Skeletal muscle cell (primary cell): ENCODE data around the gene LAMA4.

Source experiments
- DNase-seq: peaks from one replicate; pipeline ENCODE4 v3.0.0-alpha.2; 2010; ENCODE audit warnings: low read depth
- H3K4me3 ChIP-seq: 2 replicates; pipeline ENCODE4 v1.5.1; 2011; ENCODE audit warnings: low read depth, mild to moderate bottlenecking, control low read depth, low read length, moderate library complexity

Gene LAMA4

DNA sequence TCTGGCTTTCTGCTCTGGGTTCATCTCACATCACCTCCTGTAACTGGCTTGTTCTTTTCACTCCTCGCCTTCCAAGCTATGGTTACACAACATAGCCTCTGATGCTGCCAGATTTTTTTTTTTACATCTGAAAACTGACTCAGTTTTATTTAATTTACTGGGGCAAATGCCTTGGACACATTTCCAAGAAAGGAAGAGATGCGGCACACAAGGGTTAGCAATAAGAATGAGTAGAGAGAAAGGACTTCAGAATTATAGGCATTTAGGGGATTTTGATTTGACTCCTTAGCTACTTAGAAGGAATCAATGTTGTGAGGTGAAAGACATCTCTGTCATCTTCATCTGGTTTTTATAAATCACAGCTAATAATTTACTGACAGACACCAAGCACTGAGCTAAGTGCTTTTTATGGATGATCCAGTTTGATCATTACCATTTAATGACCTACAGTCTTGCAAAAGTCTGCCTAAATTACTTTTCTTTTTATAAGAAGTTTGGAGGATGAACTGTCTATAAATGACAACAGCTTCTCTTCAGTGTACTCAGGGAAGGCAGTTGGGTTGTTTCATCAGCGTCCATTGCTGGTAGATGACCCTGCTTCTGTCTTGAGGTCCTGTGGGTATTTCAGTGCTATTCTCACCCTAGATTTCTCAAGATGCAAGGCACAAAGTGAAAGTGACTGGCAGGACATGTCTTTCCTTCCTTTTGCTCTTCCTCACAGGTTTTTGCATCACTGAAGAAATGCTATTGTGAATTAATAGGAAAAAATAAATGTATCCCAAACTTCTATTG lies 31.1 kb downstream of the LAMA4 start:
- H3K4me3 ChIP-seq, result no peak overlapping the region
- DNase-seq, result peak; percentile 86

DNA sequence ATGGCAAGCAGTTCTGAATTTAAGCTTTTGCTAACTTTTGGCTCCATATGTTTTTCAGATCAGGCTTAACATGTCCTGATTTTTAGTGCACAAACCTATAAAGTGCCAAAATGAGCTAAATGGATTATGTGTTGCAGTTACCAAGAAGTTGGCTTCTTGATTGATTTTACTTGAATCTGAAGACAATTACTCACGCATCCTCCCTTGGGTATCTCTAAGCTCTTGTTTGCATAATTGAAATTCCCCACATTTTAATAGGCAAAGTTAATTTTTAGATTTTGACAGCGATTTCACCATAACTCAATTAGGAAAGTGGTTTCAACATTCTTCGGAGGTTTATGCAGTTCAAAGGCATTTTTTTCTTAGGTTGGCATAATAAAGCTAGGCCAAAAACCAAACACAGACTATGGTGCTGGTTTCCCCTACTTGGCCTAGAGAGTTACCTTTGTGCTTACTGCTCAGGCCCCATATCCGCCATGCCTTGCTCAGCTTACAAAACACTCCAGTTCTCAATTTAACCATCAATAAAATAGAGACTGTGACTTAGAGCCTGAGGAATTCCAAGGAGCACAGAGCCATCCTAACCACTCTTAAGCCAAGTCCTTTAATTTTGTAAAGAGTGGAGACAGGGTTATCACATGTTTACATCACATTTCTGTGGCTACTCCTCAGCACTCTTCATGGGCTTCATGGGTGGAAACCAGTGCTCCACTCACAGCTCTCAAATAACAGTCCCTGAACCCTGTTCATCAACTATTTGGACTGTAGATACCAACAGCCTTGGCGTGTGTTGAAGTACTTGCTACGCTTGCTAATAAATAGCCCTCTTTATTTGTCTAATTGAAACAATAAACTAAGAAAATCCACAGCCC lies 32.1 kb downstream of the LAMA4 start:
- H3K4me3 ChIP-seq, result no peak overlapping the region
- peak; percentile 62 for DNase-seq

DNA sequence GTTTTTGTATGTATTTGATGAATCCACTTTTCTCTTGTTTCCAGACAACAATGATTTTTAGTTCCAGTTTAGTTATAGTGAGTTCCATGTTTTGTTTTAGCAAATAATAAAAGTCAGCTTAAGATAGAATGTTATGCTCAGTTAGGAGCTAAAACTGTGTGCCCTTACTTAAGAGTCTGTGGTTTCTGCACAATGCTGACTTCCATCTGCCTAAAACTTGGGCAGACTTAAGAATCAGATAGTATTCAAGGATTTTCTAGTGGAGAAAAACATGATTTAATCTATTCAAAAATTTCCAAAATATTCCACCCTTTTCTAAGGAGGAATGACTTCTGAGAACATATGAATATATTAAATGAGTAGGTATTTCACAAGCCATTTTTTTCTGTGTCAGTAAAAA lies 32.8 kb downstream of the LAMA4 start:
- H3K4me3 ChIP-seq, result no peak overlapping the region
- DNase-seq, result no peak

DNA sequence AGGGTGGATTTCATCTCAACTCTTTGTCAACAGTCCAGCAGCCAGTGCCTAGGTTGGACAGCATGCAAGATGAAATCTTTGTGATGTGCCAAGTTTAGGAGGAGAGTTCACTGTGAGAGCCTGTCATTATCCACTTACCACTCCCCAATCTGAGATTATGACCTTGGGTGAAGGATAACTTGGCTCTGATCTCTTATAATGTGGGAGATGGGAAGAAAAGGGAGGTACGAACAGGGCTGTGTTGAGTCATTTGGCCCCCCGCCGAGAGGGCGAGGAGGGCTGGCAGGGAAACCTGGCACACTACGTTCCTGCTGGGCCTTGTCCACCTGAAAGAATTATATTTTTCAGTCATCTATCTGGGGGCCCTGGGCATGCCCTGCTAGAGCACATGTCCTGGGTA lies 35.8 kb downstream of the LAMA4 start:
- DNase-seq, result no peak
- no peak overlapping the region for H3K4me3 ChIP-seq

DNA sequence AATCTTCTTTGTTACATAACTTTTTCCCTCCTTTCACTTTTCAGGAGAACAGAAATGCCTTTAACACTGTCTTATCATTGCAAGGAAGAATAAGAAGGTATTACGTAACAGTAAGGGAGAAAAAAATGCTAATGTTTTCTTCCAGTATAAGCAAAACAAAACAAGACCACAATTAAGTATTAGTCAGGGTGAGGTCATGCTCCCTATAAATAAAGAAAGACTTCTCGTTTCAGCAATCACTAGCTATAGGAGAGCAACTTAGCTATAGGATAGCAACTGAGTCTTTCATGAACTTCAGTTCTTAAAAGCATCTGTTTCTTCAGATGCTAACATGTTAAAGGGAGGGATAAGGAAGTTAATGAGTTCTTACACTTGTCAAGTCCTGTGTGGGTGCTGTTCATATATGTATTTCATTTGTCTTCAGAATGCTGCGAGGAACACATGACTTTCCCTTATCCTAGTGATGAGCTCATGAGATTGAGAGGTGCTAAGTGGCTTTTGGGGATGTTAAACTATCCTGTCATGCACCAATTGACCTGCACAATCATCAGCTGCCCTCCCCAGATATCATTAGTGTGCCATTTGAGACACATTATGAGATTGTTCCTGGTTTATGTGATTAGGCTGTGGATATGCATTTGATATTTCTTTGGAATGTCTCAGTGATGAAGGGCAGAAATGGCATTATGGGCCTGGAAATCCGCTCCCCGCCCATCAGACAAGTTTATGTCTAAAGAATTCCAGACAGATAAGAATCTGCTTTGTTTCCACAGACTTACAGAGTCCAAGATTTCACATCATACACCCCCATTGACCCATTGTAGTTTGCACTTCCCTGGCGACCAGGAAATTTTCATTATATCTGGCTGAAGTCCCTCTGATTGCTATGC lies 37.5 kb downstream of the LAMA4 start:
- peak; percentile 83 for DNase-seq
- no peak overlapping the region for H3K4me3 ChIP-seq

DNA sequence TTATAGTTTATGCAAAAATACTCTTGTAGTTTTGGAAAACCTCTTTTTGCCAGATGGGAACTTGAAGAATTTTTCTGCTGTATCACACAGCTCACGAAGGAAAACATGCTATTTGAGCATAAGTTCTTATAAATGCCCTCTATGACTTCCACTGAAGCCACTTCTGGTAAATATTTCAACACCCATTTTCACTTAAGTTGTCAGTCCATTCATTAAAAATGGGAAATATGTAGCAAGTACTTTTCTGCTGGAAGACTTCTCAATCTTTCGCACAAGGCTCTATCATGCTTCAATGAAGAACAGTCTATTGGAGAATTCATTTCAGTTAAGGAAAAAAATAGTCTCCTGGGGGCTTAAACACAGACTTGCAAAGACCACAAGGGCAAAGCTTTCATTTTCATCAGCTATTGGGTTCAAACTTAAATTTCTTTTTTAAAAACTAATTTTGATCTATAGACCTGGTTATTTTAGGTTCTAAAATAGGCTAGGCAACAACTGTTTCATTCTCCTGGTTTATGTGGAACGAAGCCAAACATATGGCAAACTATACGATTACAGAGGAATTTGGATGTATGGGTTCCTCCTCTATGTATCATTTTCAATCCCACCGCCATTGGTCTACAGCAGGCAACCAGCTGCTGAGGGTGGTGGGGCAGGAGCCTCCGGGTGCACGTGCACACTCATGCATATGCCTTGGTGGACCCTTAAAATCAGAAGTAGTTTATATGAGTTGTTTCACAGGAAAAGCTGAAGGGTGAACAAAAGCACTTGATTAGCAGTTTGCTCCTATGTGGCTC lies 38.7 kb downstream of the LAMA4 start:
- DNase-seq, result no peak
- no peak overlapping the region for H3K4me3 ChIP-seq

DNA sequence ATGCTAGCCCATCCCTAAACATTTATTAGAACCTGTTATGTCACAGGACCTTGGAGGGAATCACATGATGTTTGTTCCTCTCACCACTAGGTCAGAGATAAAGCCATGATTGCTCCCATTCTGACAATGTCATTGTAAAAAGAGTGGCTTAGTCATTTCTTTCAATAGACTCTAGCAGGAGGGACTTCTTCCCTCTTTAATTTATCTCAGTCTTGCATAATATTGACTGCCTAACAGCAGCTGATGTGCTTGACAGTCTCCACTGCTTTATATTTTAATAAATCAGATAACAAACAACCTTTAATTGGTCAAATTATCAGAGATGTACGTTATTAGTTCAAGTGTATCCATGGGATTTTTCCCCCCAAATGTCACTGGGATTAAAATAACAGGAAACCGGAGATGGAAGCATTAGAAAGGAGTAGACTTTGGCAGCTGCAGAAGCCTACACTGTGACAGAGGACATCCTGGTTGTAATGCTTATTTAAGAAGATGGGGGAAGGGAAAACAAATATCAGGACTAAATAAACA lies 39.6 kb downstream of the LAMA4 start:
- H3K4me3 ChIP-seq, result no peak overlapping the region
- no peak for DNase-seq

DNA sequence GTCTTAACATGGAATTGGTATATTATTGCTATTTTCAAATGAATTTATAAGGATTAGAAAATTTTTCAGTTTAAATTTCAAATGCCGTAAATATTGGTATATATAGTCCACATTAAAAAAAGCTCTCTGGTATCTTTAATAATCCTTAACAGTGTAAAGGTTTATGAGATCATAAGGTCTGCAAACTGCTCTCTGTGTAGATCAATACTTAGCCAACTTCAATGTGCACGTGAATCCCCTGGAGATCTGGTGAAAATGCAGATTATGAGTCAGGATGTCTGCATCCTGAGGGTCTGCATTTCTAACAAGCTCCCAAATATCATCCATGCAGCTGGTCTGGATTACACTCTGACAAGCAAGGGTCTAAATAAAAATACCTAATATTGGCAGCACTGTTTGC lies 43.5 kb downstream of the LAMA4 start:
- DNase-seq, result no peak

DNA sequence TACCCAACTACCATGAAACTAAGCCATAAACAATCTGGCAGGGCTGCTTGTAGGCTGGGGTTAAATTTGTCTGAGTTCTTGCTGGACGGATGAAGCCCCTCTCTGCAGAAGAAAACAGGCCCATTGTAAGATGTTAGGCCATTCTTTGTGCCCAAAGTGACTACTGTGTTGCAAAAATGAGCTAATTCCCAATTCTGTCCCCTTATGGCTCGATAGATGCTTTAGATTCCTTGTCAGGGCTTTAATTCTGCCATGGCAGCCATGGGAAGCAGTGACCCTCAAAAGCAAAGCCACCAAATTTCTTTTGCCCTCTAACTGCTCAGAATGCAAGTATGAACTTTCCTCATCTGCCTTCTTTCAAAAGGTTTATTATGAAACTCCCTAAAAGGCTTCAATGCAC lies 45.2 kb downstream of the LAMA4 start:
- H3K4me3 ChIP-seq, result no peak overlapping the region

More for the DNA sequence above, 43.5 kb downstream of the LAMA4 start:
- H3K4me3 ChIP-seq, result no peak overlapping the region

DNA sequence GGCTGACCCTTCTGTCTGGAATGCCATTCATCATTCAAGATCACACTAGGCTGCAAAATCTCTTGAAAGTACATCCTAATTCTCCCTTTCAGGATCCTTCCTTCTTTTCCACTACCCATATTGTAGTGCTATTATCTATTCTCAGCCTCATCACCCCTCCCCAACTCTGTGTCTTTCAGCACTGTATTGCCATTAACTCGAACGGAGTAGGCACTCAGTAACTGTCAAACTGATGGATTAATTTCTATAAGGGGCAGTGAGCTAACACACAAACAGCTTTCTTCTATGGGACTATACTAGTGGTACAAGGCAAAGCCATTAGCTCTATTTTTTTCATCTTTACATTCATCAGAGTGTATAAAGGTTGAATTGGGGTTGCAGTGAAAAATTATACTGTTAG lies 46.6 kb downstream of the LAMA4 start:
- H3K4me3 ChIP-seq, result no peak overlapping the region
- no peak for DNase-seq

More for the DNA sequence above, 45.2 kb downstream of the LAMA4 start:
- no peak for DNase-seq

DNA sequence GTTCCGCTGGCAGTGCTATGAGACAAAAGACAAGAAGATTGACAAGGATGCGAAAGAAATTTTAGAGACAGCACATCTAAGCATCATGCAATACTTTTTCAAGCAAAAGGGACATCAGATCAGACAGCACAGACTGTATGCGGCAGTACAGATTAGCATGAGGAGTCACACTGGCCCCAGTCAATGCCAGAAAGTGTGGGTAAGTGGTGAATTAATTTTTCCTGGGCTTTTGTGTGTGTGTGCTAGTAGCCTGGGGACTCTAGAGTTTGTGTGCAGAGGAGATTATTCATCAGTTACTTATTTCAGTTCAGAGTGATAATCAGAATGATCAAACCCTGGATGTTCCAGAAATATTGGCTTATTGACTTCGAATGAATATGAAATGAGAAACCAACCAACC lies 47.2 kb downstream of the LAMA4 start:
- DNase-seq, result no peak
- H3K4me3 ChIP-seq, result no peak overlapping the region

DNA sequence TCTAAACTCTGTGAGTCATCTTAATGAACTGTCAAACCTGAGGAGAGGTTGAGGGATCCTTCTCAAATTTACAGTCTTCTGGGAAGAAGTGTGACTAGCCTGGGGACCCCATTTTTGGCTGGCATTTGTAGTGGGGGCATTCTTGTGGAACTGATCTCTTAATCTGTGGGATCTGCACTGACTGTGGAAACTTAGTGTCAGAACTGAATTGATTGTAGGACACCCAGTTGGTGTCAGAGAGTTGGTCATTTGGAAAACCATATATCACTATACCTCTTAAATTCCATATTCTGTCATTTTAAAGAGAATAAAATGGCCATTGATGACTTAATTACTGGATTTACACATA lies 48.3 kb downstream of the LAMA4 start:
- DNase-seq, result no peak
- H3K4me3 ChIP-seq, result no peak overlapping the region

DNA sequence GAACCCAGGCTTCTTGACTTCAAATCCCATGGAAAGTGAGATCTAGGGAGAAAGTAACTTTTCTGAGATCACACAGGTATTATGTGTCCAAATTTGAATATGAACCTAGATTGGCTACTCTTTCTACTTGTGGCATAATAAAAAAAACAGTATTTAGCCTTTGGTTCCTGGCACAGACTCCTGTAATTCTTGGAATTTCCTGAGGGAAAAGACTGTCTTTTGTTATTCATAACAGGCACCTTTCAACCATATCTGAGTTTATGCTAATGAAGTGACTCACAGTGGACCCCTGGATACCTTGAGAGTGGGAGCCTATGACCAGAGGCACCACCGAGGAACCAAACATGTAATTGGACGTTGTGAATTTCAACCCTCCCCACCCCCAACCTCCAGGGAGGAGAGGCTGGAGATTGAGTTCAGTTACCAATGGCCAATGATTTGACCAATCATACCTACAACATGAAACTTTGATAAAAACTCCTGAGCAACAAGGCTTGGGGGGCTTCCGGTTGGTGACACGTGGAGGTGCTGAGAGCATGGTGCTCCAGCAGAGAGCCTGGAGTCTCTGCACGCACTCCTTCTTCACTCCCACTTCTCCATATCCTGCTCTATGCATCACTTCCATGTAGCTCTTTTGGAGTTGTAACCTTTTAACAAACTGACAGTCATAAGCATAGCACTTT lies 48.8 kb downstream of the LAMA4 start:
- H3K4me3 ChIP-seq, result no peak overlapping the region
- DNase-seq, result no peak

DNA sequence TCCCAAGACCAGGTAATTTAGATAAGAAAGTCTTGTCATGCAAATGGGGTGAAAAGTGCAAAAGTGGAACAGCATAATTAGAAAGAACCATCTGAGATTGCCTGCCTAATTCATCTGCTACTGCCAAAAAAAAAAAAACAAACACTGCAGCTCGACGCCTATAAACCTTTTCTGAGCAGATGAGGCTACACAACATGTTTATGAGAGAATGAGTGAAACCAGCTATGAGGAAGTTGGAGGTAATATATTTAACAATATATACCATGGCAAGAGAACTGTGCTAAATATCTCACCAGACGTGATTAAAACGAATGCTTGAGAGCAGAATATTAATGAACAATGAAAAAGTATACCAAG lies 50.0 kb downstream of the LAMA4 start:
- no peak for DNase-seq
- no peak overlapping the region for H3K4me3 ChIP-seq

DNA sequence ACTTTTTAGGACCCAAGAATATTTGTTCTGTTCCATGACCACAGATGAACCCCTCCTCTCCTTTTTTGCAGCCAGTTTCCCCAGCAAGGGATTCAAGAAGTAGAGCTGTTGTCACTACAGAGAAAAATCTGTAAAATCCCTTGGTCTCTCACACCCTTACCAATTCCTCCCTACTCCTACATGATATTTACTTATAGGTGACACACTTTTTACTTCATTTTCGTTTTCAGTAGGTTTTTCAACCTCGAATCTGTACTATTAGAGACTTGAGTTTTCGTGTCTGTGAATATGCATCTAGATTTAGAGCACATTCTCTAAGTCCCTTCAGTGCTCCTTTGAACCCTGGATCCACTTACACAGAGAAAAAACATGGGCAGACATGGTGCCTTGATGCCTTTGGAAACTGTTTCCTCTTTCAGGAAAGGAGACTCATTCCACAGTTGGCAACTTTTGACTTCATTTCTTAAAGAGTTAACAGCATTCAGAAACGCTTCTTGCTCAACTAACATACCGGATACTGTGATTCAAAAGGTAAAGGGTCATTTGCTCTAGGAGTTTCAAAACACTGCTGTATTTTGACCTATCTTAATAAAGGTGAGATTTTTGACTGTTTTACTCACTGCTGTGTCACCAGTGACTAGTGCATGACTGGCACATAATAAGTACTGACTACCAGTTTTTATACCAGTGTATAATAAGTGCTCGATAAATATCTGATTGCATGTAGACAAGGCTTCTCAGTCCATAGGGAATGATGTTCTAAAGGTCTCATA lies 50.6 kb downstream of the LAMA4 start:
- H3K4me3 ChIP-seq, result no peak overlapping the region
- peak; percentile 87 for DNase-seq

DNA sequence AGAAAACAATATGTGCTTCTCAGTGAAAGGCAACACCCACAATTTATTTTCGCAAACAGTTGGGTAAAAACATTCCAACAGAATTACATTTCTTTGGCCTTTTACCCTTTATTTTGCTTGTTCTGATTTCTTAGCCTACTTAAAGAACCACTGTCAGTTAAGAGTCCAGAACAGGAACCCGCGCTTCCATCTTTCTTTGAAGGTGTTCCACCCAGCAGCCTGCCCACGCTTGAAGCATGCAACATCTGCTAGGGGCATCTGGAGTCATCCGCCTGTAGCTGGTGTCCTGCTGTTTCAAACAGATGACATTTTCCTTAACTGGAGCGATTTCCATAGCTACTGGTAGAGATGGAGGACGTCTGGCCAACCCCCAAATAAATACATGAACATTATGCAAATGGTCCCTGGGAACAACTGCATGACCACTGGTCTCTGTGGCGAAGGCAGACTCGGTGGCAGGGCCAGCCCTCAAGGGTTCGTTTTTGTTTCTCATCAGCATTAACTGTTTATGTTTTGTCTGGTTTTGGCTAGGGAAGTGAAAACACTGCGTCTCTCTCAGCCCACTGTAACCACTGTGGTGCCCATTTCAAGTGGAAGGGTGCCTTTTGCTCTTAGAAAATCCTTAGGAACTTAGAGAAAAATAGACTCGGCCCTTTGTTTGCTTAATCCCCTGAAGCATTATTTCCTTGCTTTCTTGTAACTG lies 51.6 kb downstream of the LAMA4 start:
- no peak overlapping the region for H3K4me3 ChIP-seq
- no peak for DNase-seq
